GM23248 (cell line): ENCODE results near the gene POLR1G. TPM values are rescaled to one million over a fixed set of nuclear protein-coding genes. Genes with fewer than 3 reads are reported as not detected.
A peak's percentile ranks its signal among the peaks of the same experiment; 100 is the strongest.

ENCODE experiments used
- DNase-seq: peaks from one replicate; pipeline ENCODE4 v3.0.0-alpha.2; 2015
- H2AFZ ChIP-seq: fragments of 200-600 bp; sonication (generic); 2 replicates; pipeline ENCODE4 v1.6.1; 2016; ENCODE audit warnings: antibody characterized with exemption
- H3F3A ChIP-seq: fragments of 200-600 bp; sonication (generic); 2 replicates; pipeline ENCODE4 v1.6.1; 2016; ENCODE audit warnings: mild to moderate bottlenecking, antibody characterized with exemption, mixed run types; ENCODE audit not compliant: insufficient read depth
- H3K27ac ChIP-seq: fragments of 200-600 bp; sonication (generic); 2 replicates; pipeline ENCODE4 v1.5.1; 2016; ENCODE audit warnings: mild to moderate bottlenecking
- H3K27me3 ChIP-seq: fragments of 200-600 bp; sonication (generic); replicated peaks from 2 replicates; pipeline ENCODE4 v1.6.1; 2016; ENCODE audit warnings: mild to moderate bottlenecking; ENCODE audit not compliant: insufficient read depth
- H3K36me3 ChIP-seq: fragments of 200-600 bp; sonication (generic); 2 replicates; pipeline ENCODE4 v1.6.1; 2016; ENCODE audit warnings: low read depth, mild to moderate bottlenecking
- H3K4me1 ChIP-seq: fragments of 200-600 bp; sonication (generic); 2 replicates; pipeline ENCODE4 v1.6.1; 2016; ENCODE audit warnings: mild to moderate bottlenecking; ENCODE audit not compliant: insufficient read depth
- H3K4me2 ChIP-seq: fragments of 200-600 bp; sonication (generic); one replicate; pipeline ENCODE4 v1.6.1; 2016; ENCODE audit warnings: mild to moderate bottlenecking; ENCODE audit not compliant: unreplicated experiment
- H3K4me3 ChIP-seq: fragments of 200-600 bp; sonication (generic); 2 replicates; pipeline ENCODE4 v1.5.1; 2016; ENCODE audit warnings: mild to moderate bottlenecking
- H3K79me2 ChIP-seq: fragments of 200-600 bp; sonication (generic); 2 replicates; pipeline ENCODE4 v1.6.1; 2016; ENCODE audit warnings: mild to moderate bottlenecking; ENCODE audit not compliant: insufficient read depth
- H3K9ac ChIP-seq: fragments of 200-600 bp; sonication (generic); 2 replicates; pipeline ENCODE4 v1.6.1; 2016; ENCODE audit warnings: mild to moderate bottlenecking
- H3K9me2 ChIP-seq: fragments of 200-600 bp; sonication (generic); 2 replicates; pipeline ENCODE4 v1.6.1; 2016; ENCODE audit warnings: mixed run types, mild to moderate bottlenecking, moderate library complexity; ENCODE audit not compliant: insufficient read depth
- H3K9me3 ChIP-seq: fragments of 200-600 bp; sonication (generic); one replicate; pipeline ENCODE4 v1.6.1; 2017; ENCODE audit warnings: low read depth
- H4K20me1 ChIP-seq: fragments of 200-600 bp; sonication (generic); 2 replicates; pipeline ENCODE4 v1.6.0; 2016; ENCODE audit not compliant: insufficient read depth
- EZH2 ChIP-seq: fragments of 200-600 bp; sonication (generic); IDR thresholded peaks from 2 replicates; pipeline ENCODE4 v1.6.1; 2018; ENCODE audit warnings: antibody characterized with exemption, mild to moderate bottlenecking; ENCODE audit not compliant: insufficient read depth, poor library complexity, severe bottlenecking
- EZH2phosphoT487 ChIP-seq: fragments of 200-600 bp; sonication (generic); IDR thresholded peaks from 2 replicates; pipeline ENCODE4 v1.6.1; 2018; ENCODE audit warnings: antibody characterized with exemption, moderate library complexity, mild to moderate bottlenecking, low read depth; ENCODE audit not compliant: insufficient read depth
- WGBS, 2 experiments: methylation state at CpG; one replicate each; pipeline ENCODE4 v1.1.6; 2015 to 2017; ENCODE audit warnings: low lambda C conversion rate in 2 of 2, low coverage in 1 of 2; ENCODE audit errors: missing lambda C conversion rate in 2 of 2; 5-methylcytosine and 5-hydroxymethylcytosine counted together
- in situ Hi-C: fragments of 300-500 bp; cut with MboI; formaldehyde crosslinking; loops from 2 replicates; pipeline ENCODE4 v1.15.0; 2020
- microRNA-seq: library from miRNA; unstranded; fragments of <30 nt; microRNA quantifications from one replicate; pipeline ENCODE4, GENCODE V29; 2016; ENCODE audit warnings: borderline number of aligned reads
- polyA plus RNA-seq: library from polyadenylated mRNA; unstranded; fragments of >200 nt; fragmentation: Nextera tagmentation; extraction: Ambion mirVana; gene quantifications from 2 replicates; pipeline ENCODE4 v1.2.1, GENCODE V29; 2016
- small RNA-seq: library from RNA; depleted of rRNA; stranded (forward); fragments of <200 nt; gene quantifications from one replicate; pipeline ENCODE3, GENCODE V24; 2014; ENCODE audit warnings: low read depth, low replicate concordance
- total RNA-seq: library from RNA; depleted of rRNA; stranded (reverse); fragments of >200 nt; shearing (Covaris generic); gene quantifications from 2 replicates; pipeline ENCODE4 v1.2.3, GENCODE V29; 2014; rRNA removed

The POLR1G gene
- total and polyA plus RNA-seq, 2 experiments from 2014 or later: 8.8 to 10.8 TPM

GRCh38 chr19:45451850-45452387 is 45.5 kb downstream of the POLR1G start:
- Histone ChIP-seq H3F3A (peaks cover 25% of the 10 kb centered on the region; the same call in 1 of the 2 replicates), H3K27me3 (no peaks in the 10 kb centered on the region), H3K36me3 (no peaks in the 10 kb centered on the region), H3K4me3 (no peak overlapping the region), H3K27ac (peak overlapping the region; percentile 94), H4K20me1 (no peaks in the 10 kb centered on the region), H2AFZ (no peak overlapping the region), H3K79me2 (no peaks in the 10 kb centered on the region), H3K9me3 (no peaks in the 10 kb centered on the region), H3K9me2 (no peaks in the 10 kb centered on the region), H3K4me1 (peaks cover 16% of the 10 kb centered on the region), H3K4me2 (peak overlapping the region; percentile 81), H3K9ac (peak overlapping the region; percentile 99; the same call in 1 of the 2 replicates)
- TF ChIP-seq EZH2phosphoT487 (no peak), EZH2 (no peak)
- WGBS, 2 experiments: 93 to 97% methylated on average over 12 of the region's 12 CpGs
- no peak for DNase-seq
- in situ Hi-C loops: no loop called here

- in situ Hi-C loops: no loop called here
- no peaks in the 10 kb centered on the region for H4K20me1 ChIP-seq
- H3K9ac ChIP-seq: peak overlapping the region; percentile 81
- no peaks in the 10 kb centered on the region for H3K27me3 ChIP-seq
- H3F3A ChIP-seq: peaks cover 29% of the 10 kb centered on the region; the same call in 1 of the 2 replicates
- H3K4me3 ChIP-seq: peak overlapping the region; percentile 58
- peaks cover 16% of the 10 kb centered on the region for H3K4me1 ChIP-seq
- H3K9me3 ChIP-seq: no peaks in the 10 kb centered on the region
- H3K4me2 ChIP-seq: peak overlapping the region; percentile 71
- TF ChIP-seq EZH2phosphoT487: no peak
- no peak for TF ChIP-seq EZH2
- no peaks in the 10 kb centered on the region for H3K9me2 ChIP-seq
- no peaks in the 10 kb centered on the region for H3K36me3 ChIP-seq
- WGBS, 2 experiments: 3 to 4% methylated on average over 21 to 27 of the region's 27 CpGs
- peak overlapping the region; percentile 24; the same call in 1 of the 2 replicates for H2AFZ ChIP-seq
- H3K27ac ChIP-seq: peak overlapping the region; percentile 96
- no peaks in the 10 kb centered on the region for H3K79me2 ChIP-seq
- peak; percentile 99 for DNase-seq
Measured at GRCh38 chr19:45455707-45456499, 49.5 kb downstream of the POLR1G start.

GRCh38 chr19:45456500-45456815 is 50.0 kb downstream of the POLR1G start:
- Histone ChIP-seq H3K27me3 (no peaks in the 10 kb centered on the region), H2AFZ (no peak overlapping the region), H3K4me2 (peak overlapping the region; percentile 71), H3K9me2 (no peaks in the 10 kb centered on the region), H3K36me3 (no peaks in the 10 kb centered on the region), H3F3A (peaks cover 29% of the 10 kb centered on the region; the same call in 1 of the 2 replicates), H3K9ac (peak overlapping the region; percentile 81), H4K20me1 (no peaks in the 10 kb centered on the region), H3K27ac (peak overlapping the region; percentile 96), H3K4me3 (peak overlapping the region; percentile 58), H3K79me2 (no peaks in the 10 kb centered on the region), H3K9me3 (no peaks in the 10 kb centered on the region), H3K4me1 (peaks cover 16% of the 10 kb centered on the region)
- in situ Hi-C loops: no loop called here
- WGBS, 2 experiments: 40 to 46% methylated on average over 2 of the region's 2 CpGs
- TF ChIP-seq EZH2: no peak
- TF ChIP-seq EZH2phosphoT487: no peak
- DNase-seq: no peak

DNA sequence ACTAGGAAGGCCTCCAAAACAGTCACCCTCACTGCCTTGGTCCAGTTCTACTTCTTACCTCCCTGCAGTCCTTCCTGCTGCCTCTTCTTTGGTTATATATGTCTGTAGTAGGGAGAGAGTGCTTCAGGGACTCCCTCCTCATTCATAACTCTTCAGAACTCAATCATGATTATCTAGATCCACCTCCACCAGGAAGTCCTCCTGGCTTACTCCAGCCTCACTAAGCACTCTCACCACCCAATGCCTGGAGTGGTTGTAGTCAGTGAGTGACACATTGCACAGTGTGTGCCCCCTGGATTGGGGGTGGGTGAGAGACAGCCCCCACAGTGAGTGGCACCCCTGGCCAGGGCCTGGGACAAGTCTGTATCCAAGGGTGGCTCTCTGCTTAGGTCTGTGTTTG is 51.3 kb downstream of the POLR1G start:
- no peak overlapping the region for H2AFZ ChIP-seq
- in situ Hi-C loops: no loop called here
- H3K9ac ChIP-seq: no peak overlapping the region
- H3K4me1 ChIP-seq: peaks cover 16% of the 10 kb centered on the region
- DNase-seq: no peak
- no peak overlapping the region for H3K27ac ChIP-seq
- no peaks in the 10 kb centered on the region for H3K36me3 ChIP-seq
- peaks cover 25% of the 10 kb centered on the region; the same call in 1 of the 2 replicates for H3F3A ChIP-seq
- H3K79me2 ChIP-seq: no peaks in the 10 kb centered on the region
- H4K20me1 ChIP-seq: no peaks in the 10 kb centered on the region
- TF ChIP-seq EZH2phosphoT487: no peak
- TF ChIP-seq EZH2: no peak
- H3K9me3 ChIP-seq: no peaks in the 10 kb centered on the region
- no peak overlapping the region for H3K4me2 ChIP-seq
- no peaks in the 10 kb centered on the region for H3K27me3 ChIP-seq
- H3K4me3 ChIP-seq: no peak overlapping the region
- H3K9me2 ChIP-seq: no peaks in the 10 kb centered on the region

Small RNAs within 50 kb of the gene (microRNA-seq; reads per million reads assigned to microRNA genes)
- not detected for gene MIR6088

Small RNAs within 50 kb of the gene (small RNA-seq; reads per million reads assigned to genes)
- gene MIR6088: not detected

Other genes starting within 250 kb of the POLR1G start
- gene NKPD1, start 245.7 kb upstream of the POLR1G start, total RNA-seq: 0.11 and 0.25 TPM in 2 replicates
- not detected in 2 replicates for gene NKPD1, start 245.7 kb upstream of the POLR1G start, polyA plus RNA-seq
- gene TRAPPC6A, start 228.4 kb upstream of the POLR1G start, total RNA-seq: 0.89 and 11.2 TPM in 2 replicates
- 16.9 and 18.8 TPM in 2 replicates for gene TRAPPC6A, start 228.4 kb upstream of the POLR1G start, polyA plus RNA-seq
- 4.3 and 9.0 TPM in 2 replicates for gene BLOC1S3, start 227.9 kb upstream of the POLR1G start, total RNA-seq
- gene BLOC1S3, start 227.9 kb upstream of the POLR1G start, polyA plus RNA-seq: 7.2 and 8.9 TPM in 2 replicates
- gene EXOC3L2, start 161.2 kb upstream of the POLR1G start, total RNA-seq: 0.38 TPM in 1 of 2 replicates, not detected in the other
- 0.06 TPM in 1 of 2 replicates, not detected in the other for gene EXOC3L2, start 161.2 kb upstream of the POLR1G start, polyA plus RNA-seq
- 10.2 and 11.6 TPM in 2 replicates for gene MARK4, start 155.4 kb upstream of the POLR1G start, total RNA-seq
- 4.0 and 4.9 TPM in 2 replicates for gene MARK4, start 155.4 kb upstream of the POLR1G start, polyA plus RNA-seq
- gene CKM, start 83.8 kb upstream of the POLR1G start, total RNA-seq: not detected in 2 replicates
- 0.11 TPM in 1 of 2 replicates, not detected in the other for gene CKM, start 83.8 kb upstream of the POLR1G start, polyA plus RNA-seq
- gene KLC3, start 65.9 kb upstream of the POLR1G start, total RNA-seq: not detected in 2 replicates
- gene KLC3, start 65.9 kb upstream of the POLR1G start, polyA plus RNA-seq: not detected in 2 replicates
- 29.8 and 32.3 TPM in 2 replicates for gene ERCC2, start 36.1 kb upstream of the POLR1G start, total RNA-seq
- gene ERCC2, start 36.1 kb upstream of the POLR1G start, polyA plus RNA-seq: 13.7 TPM in 2 replicates
- gene PPP1R13L, start 1.6 kb upstream of the POLR1G start, total RNA-seq: 3.9 and 36.5 TPM in 2 replicates
- 6.2 and 6.4 TPM in 2 replicates for gene PPP1R13L, start 1.6 kb upstream of the POLR1G start, polyA plus RNA-seq
- 63.0 and 79.8 TPM in 2 replicates for gene ERCC1, start 17.3 kb downstream of the POLR1G start, total RNA-seq
- gene ERCC1, start 17.3 kb downstream of the POLR1G start, polyA plus RNA-seq: 89.0 and 90.9 TPM in 2 replicates
- 11.9 and 16.1 TPM in 2 replicates for gene FOSB, start 61.4 kb downstream of the POLR1G start, total RNA-seq
- gene FOSB, start 61.4 kb downstream of the POLR1G start, polyA plus RNA-seq: 4.8 and 8.3 TPM in 2 replicates
- gene RTN2, start 90.4 kb downstream of the POLR1G start, total RNA-seq: 14.8 and 19.6 TPM in 2 replicates
- 7.8 and 8.2 TPM in 2 replicates for gene RTN2, start 90.4 kb downstream of the POLR1G start, polyA plus RNA-seq
- 0.32 TPM in 1 of 2 replicates, not detected in the other for gene PPM1N, start 91.8 kb downstream of the POLR1G start, total RNA-seq
- 0.33 and 0.63 TPM in 2 replicates for gene PPM1N, start 91.8 kb downstream of the POLR1G start, polyA plus RNA-seq
- 108 and 135 TPM in 2 replicates for gene VASP, start 100.8 kb downstream of the POLR1G start, total RNA-seq
- gene VASP, start 100.8 kb downstream of the POLR1G start, polyA plus RNA-seq: 31.9 and 32.6 TPM in 2 replicates
- gene OPA3, start 178.2 kb downstream of the POLR1G start, total RNA-seq: 5.3 and 10.6 TPM in 2 replicates
- 11.8 and 11.9 TPM in 2 replicates for gene OPA3, start 178.2 kb downstream of the POLR1G start, polyA plus RNA-seq
- gene GPR4, start 195.6 kb downstream of the POLR1G start, total RNA-seq: 0.32 TPM in 1 of 2 replicates, not detected in the other
- 0.51 and 1.6 TPM in 2 replicates for gene GPR4, start 195.6 kb downstream of the POLR1G start, polyA plus RNA-seq
- gene EML2, start 232.8 kb downstream of the POLR1G start, total RNA-seq: 24.4 and 27.5 TPM in 2 replicates
- gene EML2, start 232.8 kb downstream of the POLR1G start, polyA plus RNA-seq: 6.6 and 8.3 TPM in 2 replicates